ENCODE results near the gene PSME2. TPM values are rescaled to one million over a fixed set of nuclear protein-coding genes. Genes with fewer than 3 reads are reported as not detected.
"Not testable (repeated sequence)": the region's sequence is repeated elsewhere in the genome, so short reads cannot be mapped to it uniquely, and the experiment has no call there.

Gene PSME2
- total RNA-seq, 1 experiment from 2014 or later, result 188 TPM

GRCh38 chr14:24106672-24107271, 39.6 kb downstream of the PSME2 start:
- H3K9me3 ChIP-seq (ENCODE audit: control insufficient read depth, insufficient read depth, low read depth, low read length), result no peaks in the 10 kb centered on the region
- CTCF ChIA-PET, result interaction anchor here (2.5 kb wide), 1 partner anchor 49 kb away, joined by 37 read pairs; no protein-coding TSS in a partner anchor
- no TSS peak for BruUV-seq (replicated peaks)
- no peak overlapping the region for H3K4me3 ChIP-seq (ENCODE audit: low read depth in 2 of 2, low read length in 2 of 2)
- intact Hi-C loops (cut with micrococcal nuclease; ENCODE audit: unreplicated experiment), result no loop called here
- in situ Hi-C loops (cut with HindIII; ENCODE audit: low pct_unique_long_range_greater_than_20kb, low sequenced_read_pairs), result no loop called here
- H3K27me3 ChIP-seq (ENCODE audit: control insufficient read depth, insufficient read depth, low read length), result no peaks in the 10 kb centered on the region
- DNase-seq (ENCODE audit: low read depth, low spot score) (no peak), ATAC-seq (no peak)
- TF ChIP-seq SIN3A (IDR thresholded peaks at IDR 0.05; ENCODE audit: borderline replicate concordance, insufficient read depth, low read depth, low read length) (no peak), TCF7L2 (IDR thresholded peaks at IDR 0.05; ENCODE audit: low read depth, low read length) (no peak), POLR2AphosphoS5 (IDR thresholded peaks at IDR 0.05; ENCODE audit: low read depth, low read length) (no peak)
- TF ChIP-seq, protein P1, sequence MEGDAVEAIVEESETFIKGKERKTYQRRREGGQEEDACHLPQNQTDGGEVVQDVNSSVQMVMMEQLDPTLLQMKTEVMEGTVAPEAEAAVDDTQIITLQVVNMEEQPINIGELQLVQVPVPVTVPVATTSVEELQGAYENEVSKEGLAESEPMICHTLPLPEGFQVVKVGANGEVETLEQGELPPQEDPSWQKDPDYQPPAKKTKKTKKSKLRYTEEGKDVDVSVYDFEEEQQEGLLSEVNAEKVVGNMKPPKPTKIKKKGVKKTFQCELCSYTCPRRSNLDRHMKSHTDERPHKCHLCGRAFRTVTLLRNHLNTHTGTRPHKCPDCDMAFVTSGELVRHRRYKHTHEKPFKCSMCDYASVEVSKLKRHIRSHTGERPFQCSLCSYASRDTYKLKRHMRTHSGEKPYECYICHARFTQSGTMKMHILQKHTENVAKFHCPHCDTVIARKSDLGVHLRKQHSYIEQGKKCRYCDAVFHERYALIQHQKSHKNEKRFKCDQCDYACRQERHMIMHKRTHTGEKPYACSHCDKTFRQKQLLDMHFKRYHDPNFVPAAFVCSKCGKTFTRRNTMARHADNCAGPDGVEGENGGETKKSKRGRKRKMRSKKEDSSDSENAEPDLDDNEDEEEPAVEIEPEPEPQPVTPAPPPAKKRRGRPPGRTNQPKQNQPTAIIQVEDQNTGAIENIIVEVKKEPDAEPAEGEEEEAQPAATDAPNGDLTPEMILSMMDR (IDR thresholded peaks at IDR 0.05), result no peak
- no peak overlapping the region for H3K27ac ChIP-seq (ENCODE audit: low read length)
- no peaks in the 10 kb centered on the region for H3K36me3 ChIP-seq (ENCODE audit: control insufficient read depth, insufficient read depth, low read length)
- POLR2A ChIA-PET, result no interaction called here
- no peaks in the 10 kb centered on the region for H3K4me1 ChIP-seq (ENCODE audit: control insufficient read depth, insufficient read depth, low read length)

DNA sequence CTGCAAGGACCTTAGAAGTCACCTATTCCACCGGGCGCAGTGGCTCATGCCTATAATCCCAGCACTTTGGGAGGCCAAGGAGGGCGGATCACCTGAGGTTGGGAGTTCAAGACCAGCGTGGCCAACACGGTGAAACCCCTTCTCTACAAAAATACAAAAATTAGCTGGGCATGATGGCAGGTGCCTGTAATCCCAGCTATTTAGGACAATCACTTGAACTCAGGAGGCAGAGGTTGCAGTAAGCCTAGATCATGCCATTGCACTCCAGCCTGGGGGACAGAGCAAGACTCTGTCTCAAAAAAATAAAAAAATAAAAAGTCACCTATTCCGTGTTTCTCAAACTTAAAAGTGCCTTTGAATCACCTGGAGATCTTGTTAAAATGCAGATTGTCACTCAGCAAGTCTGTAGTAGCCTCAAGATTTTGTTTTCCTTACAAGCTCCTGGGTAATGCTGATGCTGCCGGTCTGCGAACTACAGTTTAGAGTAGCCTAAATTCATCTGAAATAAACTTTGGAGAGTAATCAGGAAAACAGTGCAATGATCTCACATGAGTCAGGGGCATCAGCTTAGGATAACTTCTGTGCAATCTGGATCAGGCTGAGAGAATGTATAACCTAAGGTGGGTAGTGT, 40.7 kb downstream of the PSME2 start:
- H3K27ac ChIP-seq (ENCODE audit: low read length); H3K4me3 ChIP-seq (ENCODE audit: low read depth in 2 of 2, low read length in 2 of 2); in situ Hi-C loops (cut with HindIII; ENCODE audit: low pct_unique_long_range_greater_than_20kb, low sequenced_read_pairs); CTCF ChIA-PET; DNase-seq (ENCODE audit: low read depth, low spot score); ATAC-seq; intact Hi-C loops (cut with micrococcal nuclease; ENCODE audit: unreplicated experiment); H3K4me1 ChIP-seq (ENCODE audit: control insufficient read depth, insufficient read depth, low read length); POLR2A ChIA-PET; BruUV-seq (replicated peaks); H3K27me3 ChIP-seq (ENCODE audit: control insufficient read depth, insufficient read depth, low read length); H3K36me3 ChIP-seq (ENCODE audit: control insufficient read depth, insufficient read depth, low read length); H3K9me3 ChIP-seq (ENCODE audit: control insufficient read depth, insufficient read depth, low read depth, low read length): not testable (repeated sequence)

- CTCF ChIA-PET, result no interaction called here
- no peak for ATAC-seq
- TF ChIP-seq, protein P2, sequence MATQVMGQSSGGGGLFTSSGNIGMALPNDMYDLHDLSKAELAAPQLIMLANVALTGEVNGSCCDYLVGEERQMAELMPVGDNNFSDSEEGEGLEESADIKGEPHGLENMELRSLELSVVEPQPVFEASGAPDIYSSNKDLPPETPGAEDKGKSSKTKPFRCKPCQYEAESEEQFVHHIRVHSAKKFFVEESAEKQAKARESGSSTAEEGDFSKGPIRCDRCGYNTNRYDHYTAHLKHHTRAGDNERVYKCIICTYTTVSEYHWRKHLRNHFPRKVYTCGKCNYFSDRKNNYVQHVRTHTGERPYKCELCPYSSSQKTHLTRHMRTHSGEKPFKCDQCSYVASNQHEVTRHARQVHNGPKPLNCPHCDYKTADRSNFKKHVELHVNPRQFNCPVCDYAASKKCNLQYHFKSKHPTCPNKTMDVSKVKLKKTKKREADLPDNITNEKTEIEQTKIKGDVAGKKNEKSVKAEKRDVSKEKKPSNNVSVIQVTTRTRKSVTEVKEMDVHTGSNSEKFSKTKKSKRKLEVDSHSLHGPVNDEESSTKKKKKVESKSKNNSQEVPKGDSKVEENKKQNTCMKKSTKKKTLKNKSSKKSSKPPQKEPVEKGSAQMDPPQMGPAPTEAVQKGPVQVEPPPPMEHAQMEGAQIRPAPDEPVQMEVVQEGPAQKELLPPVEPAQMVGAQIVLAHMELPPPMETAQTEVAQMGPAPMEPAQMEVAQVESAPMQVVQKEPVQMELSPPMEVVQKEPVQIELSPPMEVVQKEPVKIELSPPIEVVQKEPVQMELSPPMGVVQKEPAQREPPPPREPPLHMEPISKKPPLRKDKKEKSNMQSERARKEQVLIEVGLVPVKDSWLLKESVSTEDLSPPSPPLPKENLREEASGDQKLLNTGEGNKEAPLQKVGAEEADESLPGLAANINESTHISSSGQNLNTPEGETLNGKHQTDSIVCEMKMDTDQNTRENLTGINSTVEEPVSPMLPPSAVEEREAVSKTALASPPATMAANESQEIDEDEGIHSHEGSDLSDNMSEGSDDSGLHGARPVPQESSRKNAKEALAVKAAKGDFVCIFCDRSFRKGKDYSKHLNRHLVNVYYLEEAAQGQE (IDR thresholded peaks at IDR 0.05; ENCODE audit: insufficient read depth in 1 of 2, low read depth in 2 of 2, low read length in 1 of 2), result no peak
- no peak for TF ChIP-seq POLR2AphosphoS5 (IDR thresholded peaks at IDR 0.05; ENCODE audit: low read depth, low read length)
- TF ChIP-seq, protein P1 (IDR thresholded peaks at IDR 0.05), result no peak
- TF ChIP-seq TCF7L2 (IDR thresholded peaks at IDR 0.05; ENCODE audit: low read depth, low read length), result no peak
- no peak for TF ChIP-seq SIN3A (IDR thresholded peaks at IDR 0.05; ENCODE audit: borderline replicate concordance, insufficient read depth, low read depth, low read length)
- no TSS peak for BruUV-seq (replicated peaks)
- intact Hi-C loops (cut with micrococcal nuclease; ENCODE audit: unreplicated experiment), result no loop called here
- no peak for DNase-seq (ENCODE audit: low read depth, low spot score)
- H3K4me1 ChIP-seq (ENCODE audit: control insufficient read depth, insufficient read depth, low read length), result no peaks in the 10 kb centered on the region
- no peaks in the 10 kb centered on the region for H3K9me3 ChIP-seq (ENCODE audit: control insufficient read depth, insufficient read depth, low read depth, low read length)
- no peak overlapping the region for H3K4me3 ChIP-seq (ENCODE audit: low read depth in 2 of 2, low read length in 2 of 2)
- in situ Hi-C loops (cut with HindIII; ENCODE audit: low pct_unique_long_range_greater_than_20kb, low sequenced_read_pairs), result no loop called here
- H3K27ac ChIP-seq (ENCODE audit: low read length), result no peak overlapping the region
- no peaks in the 10 kb centered on the region for H3K27me3 ChIP-seq (ENCODE audit: control insufficient read depth, insufficient read depth, low read length)
- H3K36me3 ChIP-seq (ENCODE audit: control insufficient read depth, insufficient read depth, low read length), result no peaks in the 10 kb centered on the region
- POLR2A ChIA-PET, result no interaction called here
These were observed 43.0 kb downstream of the PSME2 start for GRCh38 chr14:24103451-24103850.
